ENCODE measurements around the gene SLC27A6.

DNA sequence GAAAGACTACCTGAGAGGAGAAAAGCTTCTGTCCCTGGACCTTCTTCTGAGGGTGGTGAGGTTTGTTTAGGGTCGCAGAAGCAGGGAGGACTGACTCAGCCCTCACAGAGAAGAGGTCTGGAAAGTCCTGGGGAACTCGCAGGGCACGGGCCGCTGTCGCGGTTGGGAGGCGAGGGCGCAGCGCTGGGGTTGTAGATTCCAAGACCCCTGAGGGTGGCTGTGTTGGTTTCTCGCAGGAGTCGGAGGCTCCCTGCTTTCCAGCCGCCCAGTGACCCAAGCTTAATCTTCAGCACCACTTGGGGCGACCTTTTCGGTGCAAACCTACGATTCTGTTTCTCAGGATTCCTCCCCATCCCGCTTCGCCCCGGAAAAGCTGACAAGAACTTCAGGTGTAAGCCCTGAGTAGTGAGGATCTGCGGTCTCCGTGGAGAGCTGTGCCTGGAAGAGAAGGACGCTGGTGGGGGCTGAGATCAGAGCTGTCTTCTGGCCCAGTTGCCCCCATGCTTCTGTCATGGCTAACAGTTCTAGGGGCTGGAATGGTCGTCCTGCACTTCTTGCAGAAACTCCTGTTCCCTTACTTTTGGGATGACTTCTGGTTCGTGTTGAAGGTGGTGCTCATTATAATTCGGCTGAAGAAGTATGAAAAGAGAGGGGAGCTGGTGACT is 482 bp downstream of the SLC27A6 start:
- TF ChIP-seq, protein P1, sequence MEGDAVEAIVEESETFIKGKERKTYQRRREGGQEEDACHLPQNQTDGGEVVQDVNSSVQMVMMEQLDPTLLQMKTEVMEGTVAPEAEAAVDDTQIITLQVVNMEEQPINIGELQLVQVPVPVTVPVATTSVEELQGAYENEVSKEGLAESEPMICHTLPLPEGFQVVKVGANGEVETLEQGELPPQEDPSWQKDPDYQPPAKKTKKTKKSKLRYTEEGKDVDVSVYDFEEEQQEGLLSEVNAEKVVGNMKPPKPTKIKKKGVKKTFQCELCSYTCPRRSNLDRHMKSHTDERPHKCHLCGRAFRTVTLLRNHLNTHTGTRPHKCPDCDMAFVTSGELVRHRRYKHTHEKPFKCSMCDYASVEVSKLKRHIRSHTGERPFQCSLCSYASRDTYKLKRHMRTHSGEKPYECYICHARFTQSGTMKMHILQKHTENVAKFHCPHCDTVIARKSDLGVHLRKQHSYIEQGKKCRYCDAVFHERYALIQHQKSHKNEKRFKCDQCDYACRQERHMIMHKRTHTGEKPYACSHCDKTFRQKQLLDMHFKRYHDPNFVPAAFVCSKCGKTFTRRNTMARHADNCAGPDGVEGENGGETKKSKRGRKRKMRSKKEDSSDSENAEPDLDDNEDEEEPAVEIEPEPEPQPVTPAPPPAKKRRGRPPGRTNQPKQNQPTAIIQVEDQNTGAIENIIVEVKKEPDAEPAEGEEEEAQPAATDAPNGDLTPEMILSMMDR (IDR thresholded peaks at IDR 0.05): no peak
- no peak for TF ChIP-seq POLR2A (IDR thresholded peaks at IDR 0.05)
